ENCODE measurements around the gene BAX. TPM values are rescaled to one million over a fixed set of nuclear protein-coding genes. Genes with fewer than 3 reads are reported as not detected.

Gene BAX
- total RNA-seq: 24.8 TPM

DNA sequence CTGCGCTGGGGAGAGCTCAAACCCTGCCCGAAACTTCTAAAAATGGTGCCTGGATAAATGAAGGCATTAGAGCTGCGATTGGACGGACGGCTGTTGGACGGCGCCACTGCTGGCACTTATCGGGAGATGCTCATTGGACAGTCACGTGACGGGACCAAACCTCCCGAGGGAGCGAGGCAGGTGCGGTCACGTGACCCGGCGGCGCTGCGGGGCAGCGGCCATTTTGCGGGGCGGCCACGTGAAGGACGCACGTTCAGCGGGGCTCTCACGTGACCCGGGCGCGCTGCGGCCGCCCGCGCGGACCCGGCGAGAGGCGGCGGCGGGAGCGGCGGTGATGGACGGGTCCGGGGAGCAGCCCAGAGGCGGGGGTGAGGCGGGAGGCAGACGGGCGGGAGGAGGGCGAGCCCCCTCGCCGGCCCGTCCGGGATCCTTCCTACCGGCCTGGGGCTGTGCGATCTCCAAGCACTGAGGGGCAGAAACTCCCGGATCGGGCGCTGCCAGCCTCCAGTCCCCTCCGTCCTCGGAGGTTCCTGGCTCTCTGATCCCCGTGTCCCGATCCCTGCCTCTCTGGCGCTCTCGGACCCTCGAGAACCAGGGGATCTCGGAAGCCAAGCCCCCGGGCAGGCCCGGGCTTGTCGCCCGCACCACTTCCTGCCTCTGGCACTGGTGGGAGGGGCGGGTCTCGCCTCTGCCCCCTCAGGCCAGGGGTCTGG is at the start of gene BAX:
Gene BAX, plus strand, starts transcription at position 281 of the 713 bp plus-strand sequence. Its CDS starts 54 bp downstream, at position 335.

DNA sequence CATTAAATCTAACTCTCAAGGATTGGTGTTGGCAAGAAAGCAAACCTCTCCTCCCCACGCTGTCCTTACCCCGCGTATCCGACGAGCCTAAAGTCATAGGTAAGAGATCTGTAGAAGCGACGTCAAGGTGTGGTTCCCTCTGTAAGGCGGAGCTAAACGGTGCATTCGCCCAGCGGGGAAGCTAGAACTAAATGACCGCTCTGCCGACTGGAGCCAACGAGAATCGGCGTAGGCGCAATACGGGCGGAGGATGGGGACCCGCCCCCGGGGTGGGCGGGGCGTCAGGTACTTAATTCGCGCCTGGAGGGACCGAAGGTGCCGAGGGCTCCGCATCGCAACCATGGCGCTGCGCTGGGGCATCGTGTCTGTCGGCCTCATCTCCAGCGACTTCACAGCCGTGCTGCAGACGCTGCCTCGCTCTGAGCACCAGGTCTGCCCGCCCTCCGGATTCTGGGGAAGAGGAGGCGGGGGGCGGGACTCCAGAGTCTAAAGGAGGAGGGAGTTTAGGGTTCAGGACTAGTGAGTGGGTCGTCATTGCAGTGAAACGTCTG is 21.2 kb upstream of the BAX start, which contains the start of gene DHDH:
Gene DHDH, plus strand, starts transcription at position 318 of the 551 bp plus-strand sequence. Its CDS starts 23 bp downstream, at position 341.

GRCh38 chr19:48965040-48965805 is 10.5 kb downstream of the BAX start, which contains the start of gene FTL:
Gene FTL, plus strand, starts transcription at chr19:48965309. Its CDS starts 199 bp downstream, at chr19:48965508.

GRCh38 chr19:48993175-48994034 is 38.7 kb downstream of the BAX start, which contains the start of the genes GYS1 and RUVBL2:
Gene GYS1, minus strand, starts transcription at chr19:48993309. Its CDS starts 197 bp downstream, at chr19:48993112.
Gene RUVBL2, plus strand, starts transcription at chr19:48993887. Its CDS starts 25 bp downstream, at chr19:48993912.

Other genes starting within 250 kb of the BAX start
- gene MAMSTR, start 235.2 kb upstream of the BAX start, total RNA-seq: 4.2 TPM
- gene RASIP1, start 214.3 kb upstream of the BAX start, total RNA-seq: 11.4 TPM
- not detected for gene IZUMO1, start 208.0 kb upstream of the BAX start, total RNA-seq
- gene FUT1, start 202.2 kb upstream of the BAX start, total RNA-seq: 1.9 TPM
- not detected for gene FGF21, start 199.4 kb upstream of the BAX start, total RNA-seq
- 27.3 TPM for gene BCAT2, start 143.8 kb upstream of the BAX start, total RNA-seq
- 13.8 TPM for gene HSD17B14, start 118.4 kb upstream of the BAX start, total RNA-seq
- 10.8 TPM for gene PLEKHA4, start 86.3 kb upstream of the BAX start, total RNA-seq
- gene PPP1R15A, start 82.5 kb upstream of the BAX start, total RNA-seq: 42.4 TPM
- gene TULP2, start 56.1 kb upstream of the BAX start, total RNA-seq: 0.22 TPM
- gene NUCB1, start 54.6 kb upstream of the BAX start, total RNA-seq: 153 TPM
- gene DHDH, start 21.2 kb upstream of the BAX start, total RNA-seq: not detected
- 1,146 TPM for gene FTL, start 10.4 kb downstream of the BAX start, total RNA-seq
- gene GYS1, start 38.4 kb downstream of the BAX start, total RNA-seq: 47.8 TPM
- 93.5 TPM for gene RUVBL2, start 39.0 kb downstream of the BAX start, total RNA-seq
- not detected for gene LHB, start 62.2 kb downstream of the BAX start, total RNA-seq
- gene CGB3, start 69.5 kb downstream of the BAX start, total RNA-seq: not detected
- not detected for gene CGB2, start 77.0 kb downstream of the BAX start, total RNA-seq
- gene CGB1, start 82.0 kb downstream of the BAX start, total RNA-seq: not detected
- gene CGB5, start 89.0 kb downstream of the BAX start, total RNA-seq: not detected
- gene CGB8, start 94.2 kb downstream of the BAX start, total RNA-seq: not detected
- gene CGB7, start 102.9 kb downstream of the BAX start, total RNA-seq: not detected
- gene NTF4, start 109.9 kb downstream of the BAX start, total RNA-seq: 0.93 TPM
- 0.22 TPM for gene KCNA7, start 117.8 kb downstream of the BAX start, total RNA-seq
- gene SNRNP70, start 130.6 kb downstream of the BAX start, total RNA-seq: 301 TPM
- 12.2 TPM for gene LIN7B, start 159.5 kb downstream of the BAX start, total RNA-seq
- 2.0 TPM for gene C19orf73, start 164.3 kb downstream of the BAX start, total RNA-seq
- gene PPFIA3, start 164.7 kb downstream of the BAX start, total RNA-seq: 27.9 TPM
- gene HRC, start 200.5 kb downstream of the BAX start, total RNA-seq: 18.6 TPM
- gene TRPM4, start 202.9 kb downstream of the BAX start, total RNA-seq: 16.3 TPM